Fibroblast of lung (primary cell): Measurements from ENCODE around the gene APOA5. TPM values are rescaled to one million over a fixed set of nuclear protein-coding genes. Genes with fewer than 3 reads are reported as not detected.
"Not testable (repeated sequence)": the region's sequence is repeated elsewhere in the genome, so short reads cannot be mapped to it uniquely, and the experiment has no call there.

Experiments
- DNase-seq, 2 donors: peaks; one replicate each; pipeline versions ENCODE4 v3.0.0 to v3.0.0-alpha.2; 2010; ENCODE audit warnings: low read depth in 2 of 2
- H2AFZ ChIP-seq: 2 replicates; pipeline ENCODE4 v1.5.1; 2012; ENCODE audit warnings: low read length, control low read depth, inconsistent platforms
- H3K27ac ChIP-seq: 2 replicates; pipeline ENCODE4 v1.5.1; 2011; ENCODE audit warnings: low read length, control low read depth; ENCODE audit not compliant: insufficient read depth
- H3K27me3 ChIP-seq: 2 replicates; pipeline ENCODE4 v1.5.1; 2011; ENCODE audit warnings: mild to moderate bottlenecking, low read length; ENCODE audit not compliant: control insufficient read depth, insufficient read depth
- H3K36me3 ChIP-seq: 2 replicates; pipeline ENCODE4 v1.5.1; 2011; ENCODE audit warnings: low read length; ENCODE audit not compliant: control insufficient read depth, insufficient read depth
- H3K4me1 ChIP-seq: 2 replicates; pipeline ENCODE4 v1.5.1; 2011; ENCODE audit warnings: low read length; ENCODE audit not compliant: control insufficient read depth, insufficient read depth; ENCODE audit errors: extremely low read depth
- H3K4me2 ChIP-seq: 2 replicates; pipeline ENCODE4 v1.5.1; 2011; ENCODE audit warnings: low read length, control low read depth; ENCODE audit not compliant: insufficient read depth; ENCODE audit errors: extremely low read depth
- H3K4me3 ChIP-seq, 4 experiments: fragments of 200-600 bp in 1 of 4; sonication (generic) in 1 of 4; replicated peaks in 1 of 4; 2 replicates each; pipeline ENCODE4 v1.5.1; 2011 to 2016; ENCODE audit warnings: low read length in 4 of 4, low read depth in 3 of 4, mild to moderate bottlenecking in 3 of 4, control low read depth in 2 of 4, inconsistent platforms in 1 of 4, mixed read lengths in 1 of 4; ENCODE audit not compliant: insufficient read depth in 1 of 4; ENCODE audit errors: control extremely low read depth in 1 of 4
- H3K79me2 ChIP-seq: 2 replicates; pipeline ENCODE4 v1.5.1; 2012; ENCODE audit warnings: mild to moderate bottlenecking, low read length, inconsistent platforms; ENCODE audit not compliant: control insufficient read depth, insufficient read depth
- H3K9ac ChIP-seq: 2 replicates; pipeline ENCODE4 v1.5.1; 2011; ENCODE audit warnings: mild to moderate bottlenecking, low read length, control low read depth; ENCODE audit not compliant: insufficient read depth
- H3K9me3 ChIP-seq: 2 replicates; pipeline ENCODE4 v1.5.1; 2012; ENCODE audit warnings: low read depth, low read length; ENCODE audit not compliant: control insufficient read depth, insufficient read depth
- H4K20me1 ChIP-seq: 2 replicates; pipeline ENCODE4 v1.5.1; 2011; ENCODE audit warnings: low read length; ENCODE audit not compliant: control insufficient read depth, insufficient read depth; ENCODE audit errors: extremely low read depth
- EZH2 ChIP-seq: IDR thresholded peaks from 2 replicates; pipeline ENCODE4 v1.5.1; 2012; ENCODE audit warnings: low read length, control low read depth, mild to moderate bottlenecking; ENCODE audit errors: missing control alignments
- polyA plus RNA-seq, 2 donors: library from polyadenylated mRNA; depleted of rRNA in 1 of 2; stranded (reverse) in 1 of 2; unstranded in 1 of 2; fragments of >200 nt; gene quantifications; 2 replicates each; pipeline ENCODE4 v1.2.1, GENCODE V29; 2011 to 2012; ENCODE audit warnings: missing spikeins in 1 of 2
- total RNA-seq: library from RNA; depleted of rRNA; stranded (reverse); fragments of >200 nt; gene quantifications from 2 replicates; pipeline ENCODE4 v1.2.1, GENCODE V29; 2014
- TF ChIP-seq, protein P1 (sequence below), 2 donors: IDR thresholded peaks in 1 of 2; conservative IDR thresholded peaks in 1 of 2; 1 replicate in 1 of 2; 2 replicates in 1 of 2; pipeline ENCODE4 v1.5.1; 2011 to 2012; ENCODE audit warnings: low read length in 2 of 2, control low read depth in 1 of 2, inconsistent platforms in 1 of 2, low read depth in 1 of 2, mild to moderate bottlenecking in 1 of 2

APOA5 gene
- total and polyA plus RNA-seq, 2 donors (not counting 1 experiment from before 2014, with no cell fraction given): not detected

- peak overlapping the region; percentile 51 for H3K4me2 ChIP-seq
- no peaks in the 10 kb centered on the region for H3K79me2 ChIP-seq
- H4K20me1 ChIP-seq: no peaks in the 10 kb centered on the region
- peak overlapping the region; percentile 53 for H3K9ac ChIP-seq
- no peaks in the 10 kb centered on the region for H3K9me3 ChIP-seq
- H3K27me3 ChIP-seq: no peaks in the 10 kb centered on the region
- peak overlapping the region; percentile 78 for H2AFZ ChIP-seq
- H3K4me1 ChIP-seq: peaks cover 7% of the 10 kb centered on the region
- peak; percentile 93 to 95 for DNase-seq
- no peaks in the 10 kb centered on the region for H3K36me3 ChIP-seq
- TF ChIP-seq EZH2: no peak
- TF ChIP-seq, protein P1, sequence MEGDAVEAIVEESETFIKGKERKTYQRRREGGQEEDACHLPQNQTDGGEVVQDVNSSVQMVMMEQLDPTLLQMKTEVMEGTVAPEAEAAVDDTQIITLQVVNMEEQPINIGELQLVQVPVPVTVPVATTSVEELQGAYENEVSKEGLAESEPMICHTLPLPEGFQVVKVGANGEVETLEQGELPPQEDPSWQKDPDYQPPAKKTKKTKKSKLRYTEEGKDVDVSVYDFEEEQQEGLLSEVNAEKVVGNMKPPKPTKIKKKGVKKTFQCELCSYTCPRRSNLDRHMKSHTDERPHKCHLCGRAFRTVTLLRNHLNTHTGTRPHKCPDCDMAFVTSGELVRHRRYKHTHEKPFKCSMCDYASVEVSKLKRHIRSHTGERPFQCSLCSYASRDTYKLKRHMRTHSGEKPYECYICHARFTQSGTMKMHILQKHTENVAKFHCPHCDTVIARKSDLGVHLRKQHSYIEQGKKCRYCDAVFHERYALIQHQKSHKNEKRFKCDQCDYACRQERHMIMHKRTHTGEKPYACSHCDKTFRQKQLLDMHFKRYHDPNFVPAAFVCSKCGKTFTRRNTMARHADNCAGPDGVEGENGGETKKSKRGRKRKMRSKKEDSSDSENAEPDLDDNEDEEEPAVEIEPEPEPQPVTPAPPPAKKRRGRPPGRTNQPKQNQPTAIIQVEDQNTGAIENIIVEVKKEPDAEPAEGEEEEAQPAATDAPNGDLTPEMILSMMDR (conservative IDR thresholded peaks at IDR 0.05 in 1 of 2, IDR thresholded peaks at IDR 0.05 in 1 of 2; ENCODE audit: low read depth in 1 of 2, low read length in 2 of 2): peak; percentile 56 to 58
- H3K4me3 ChIP-seq: peak overlapping the region in 3 of 4 experiments; percentile 1 to 39 (median 19)
- H3K27ac ChIP-seq: peak overlapping the region; percentile 65
These were observed 44.3 kb upstream of the APOA5 start for GRCh38 chr11:116835791-116836631.

DNA sequence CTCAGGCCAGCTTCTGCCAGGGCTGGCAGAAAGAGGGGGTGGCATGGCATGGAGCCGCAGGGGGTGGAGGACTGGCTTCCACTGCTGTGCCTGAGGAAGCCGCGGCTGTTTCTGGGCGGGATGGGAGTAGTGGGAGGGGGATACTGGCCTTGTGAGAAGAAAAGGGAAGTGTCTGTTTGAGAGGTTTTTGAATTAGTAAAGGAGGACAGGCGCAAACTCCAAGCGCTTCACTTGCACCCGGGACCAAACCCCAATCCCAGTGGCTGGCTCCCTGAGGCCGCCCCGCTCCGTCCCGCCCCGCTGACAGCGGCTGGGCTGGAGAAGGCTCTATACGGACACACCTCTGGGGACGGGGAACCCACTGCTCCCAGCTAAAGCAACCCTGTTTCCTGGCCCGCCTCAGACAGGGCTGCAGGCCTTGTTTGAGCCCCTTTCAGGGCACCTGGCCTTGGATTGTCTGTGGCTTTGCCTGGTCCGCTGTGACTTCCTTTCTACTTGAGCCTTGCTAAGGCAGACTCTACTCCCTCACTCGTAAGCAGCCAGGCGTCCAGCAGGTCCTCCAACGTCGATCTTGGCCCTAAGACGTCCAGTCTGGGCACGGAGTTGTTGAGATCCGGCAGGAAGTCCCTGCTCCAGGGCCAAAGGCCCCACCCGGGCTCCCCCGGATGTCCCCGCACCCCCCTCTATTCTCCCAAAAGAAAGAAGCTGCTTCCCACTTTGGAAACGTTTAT, 43.5 kb upstream of the APOA5 start:
- Histone ChIP-seq H3K9ac (peak overlapping the region; percentile 53), H3K4me3 (peak overlapping the region in 2 of 4 experiments; percentile 19 to 39), H3K4me2 (peak overlapping the region; percentile 51), H3K4me1 (peaks cover 7% of the 10 kb centered on the region), H2AFZ (peak overlapping the region; percentile 81), H3K27me3 (no peaks in the 10 kb centered on the region), H3K79me2 (no peaks in the 10 kb centered on the region), H3K27ac (peak overlapping the region; percentile 65), H3K36me3 (no peaks in the 10 kb centered on the region), H3K9me3 (no peaks in the 10 kb centered on the region), H4K20me1 (no peaks in the 10 kb centered on the region)
- no peak for DNase-seq
- no peak for TF ChIP-seq EZH2
- TF ChIP-seq, protein P1 (conservative IDR thresholded peaks at IDR 0.05 in 1 of 2, IDR thresholded peaks at IDR 0.05 in 1 of 2; ENCODE audit: low read depth in 1 of 2, low read length in 2 of 2): no peak

- not testable (repeated sequence) for H3K4me2 ChIP-seq, H3K27ac ChIP-seq, H3K9ac ChIP-seq, H2AFZ ChIP-seq, H3K4me1 ChIP-seq, H3K27me3 ChIP-seq, H3K79me2 ChIP-seq, H3K4me3 ChIP-seq, DNase-seq, H4K20me1 ChIP-seq, H3K36me3 ChIP-seq, H3K9me3 ChIP-seq
These were observed 42.9 kb upstream of the APOA5 start for GRCh38 chr11:116834535-116835041.
